Neural progenitor cell (in vitro differentiated cells): ENCODE results near the gene SERINC5. TPM values are rescaled to one million over a fixed set of nuclear protein-coding genes. Genes with fewer than 3 reads are reported as not detected.
A peak's percentile ranks its signal among the peaks of the same experiment; 100 is the strongest.

Source experiments
- DNase-seq: peaks from one replicate; pipeline ENCODE4 v3.0.0-alpha.2; 2016; ENCODE audit warnings: low spot score
- H2AFZ ChIP-seq: fragments of 200-600 bp; sonication (generic); replicated peaks from 2 replicates; pipeline ENCODE4 v1.6.1; 2016; ENCODE audit warnings: antibody characterized with exemption
- H3F3A ChIP-seq: fragments of 200-600 bp; sonication (generic); 2 replicates; pipeline ENCODE4 v1.6.1; 2016; ENCODE audit warnings: antibody characterized with exemption, low read depth
- H3K27ac ChIP-seq: fragments of 200-600 bp; sonication (generic); 2 replicates; pipeline ENCODE4 v1.5.1; 2016; ENCODE audit warnings: mild to moderate bottlenecking
- H3K27me3 ChIP-seq: fragments of 200-600 bp; sonication (generic); 2 replicates; pipeline ENCODE4 v1.6.1; 2016; ENCODE audit warnings: mild to moderate bottlenecking, moderate library complexity
- H3K36me3 ChIP-seq: fragments of 200-600 bp; sonication (generic); 2 replicates; pipeline ENCODE4 v1.5.1; 2016
- H3K4me1 ChIP-seq: fragments of 200-600 bp; sonication (generic); 2 replicates; pipeline ENCODE4 v1.6.1; 2016; ENCODE audit warnings: mixed run types
- H3K4me2 ChIP-seq: fragments of 200-600 bp; sonication (generic); 2 replicates; pipeline ENCODE4 v1.6.1; 2016
- H3K4me3 ChIP-seq: fragments of 200-600 bp; sonication (generic); 2 replicates; pipeline ENCODE4 v1.5.1; 2016
- H3K79me2 ChIP-seq: fragments of 200-600 bp; sonication (generic); 2 replicates; pipeline ENCODE4 v1.6.1; 2016; ENCODE audit warnings: low read depth
- H3K9ac ChIP-seq: fragments of 200-600 bp; sonication (generic); 2 replicates; pipeline ENCODE4 v1.6.1; 2016
- H3K9me3 ChIP-seq: fragments of 200-600 bp; sonication (generic); 2 replicates; pipeline ENCODE4 v1.5.1; 2016; ENCODE audit warnings: low read depth
- H4K20me1 ChIP-seq: fragments of 200-600 bp; sonication (generic); 2 replicates; pipeline ENCODE4 v1.6.1; 2016; ENCODE audit warnings: low read depth
- H3K27ac Mint-ChIP-seq: 3 replicates; pipeline ENCODE4 v1.8.0; 2021; ENCODE audit warnings: mixed read lengths
- H3K27me3 Mint-ChIP-seq: 2 replicates; pipeline ENCODE4 v1.8.0; 2022; ENCODE audit warnings: low read depth, mild to moderate bottlenecking, inconsistent platforms, moderate library complexity, mixed read lengths; ENCODE audit not compliant: insufficient read depth
- H3K36me3 Mint-ChIP-seq: 3 replicates; pipeline ENCODE4 v1.8.0; 2021; ENCODE audit warnings: mixed read lengths
- H3K4me1 Mint-ChIP-seq: 3 replicates; pipeline ENCODE4 v1.8.0; 2021; ENCODE audit warnings: mixed read lengths
- H3K4me3 Mint-ChIP-seq: 3 replicates; pipeline ENCODE4 v1.8.0; 2021; ENCODE audit warnings: mild to moderate bottlenecking, moderate library complexity, mixed read lengths
- H3K9me3 Mint-ChIP-seq: 3 replicates; pipeline ENCODE4 v1.8.0; 2020; ENCODE audit warnings: mixed read lengths
- CTCF ChIP-seq: fragments of 200-600 bp; sonication (generic); IDR thresholded peaks from 2 replicates; pipeline ENCODE4 v1.5.1; 2017; ENCODE audit warnings: antibody characterized with exemption, mild to moderate bottlenecking
- EZH2 ChIP-seq: fragments of 200-600 bp; sonication (generic); IDR thresholded peaks from 2 replicates; pipeline ENCODE4 v1.6.1; 2017; ENCODE audit warnings: antibody characterized with exemption, mild to moderate bottlenecking, moderate library complexity
- EZH2phosphoT487 ChIP-seq: fragments of 200-600 bp; sonication (generic); IDR thresholded peaks from 2 replicates; pipeline ENCODE4 v1.6.1; 2017; ENCODE audit warnings: antibody characterized with exemption
- total RNA-seq: library from RNA; depleted of rRNA; stranded (reverse); fragments of >200 nt; gene quantifications from 2 replicates; pipeline ENCODE4 v1.2.3, GENCODE V29; 2015; ENCODE audit warnings: low replicate concordance

SERINC5 gene
- total RNA-seq, 1 donor from 2014 or later = 126 TPM

GRCh38 chr5:80220245-80220897 is 35.5 kb downstream of the SERINC5 start:
- Histone ChIP-seq H3K4me1 (peaks cover 26% of the 10 kb centered on the region), H3K79me2 (peaks cover 95% of the 10 kb centered on the region), H4K20me1 (peaks cover 91% of the 10 kb centered on the region), H3K36me3 (no peaks in the 10 kb centered on the region), H3K27ac (peak overlapping the region; percentile 20), H3F3A (peaks cover 12% of the 10 kb centered on the region), H3K27me3 (no peaks in the 10 kb centered on the region), H3K9ac (no peak overlapping the region), H3K4me2 (no peak overlapping the region), H3K4me3 (no peak overlapping the region), H2AFZ (no peak overlapping the region), H3K9me3 (no peaks in the 10 kb centered on the region)
- no peak for DNase-seq
- no peak overlapping the region for H3K4me3 Mint-ChIP-seq
- H3K36me3 Mint-ChIP-seq = peaks cover 4% of the 10 kb centered on the region
- H3K27me3 Mint-ChIP-seq = peaks cover 5% of the 10 kb centered on the region
- no peaks in the 10 kb centered on the region for H3K9me3 Mint-ChIP-seq
- no peak for TF ChIP-seq CTCF
- TF ChIP-seq EZH2phosphoT487 = no peak
- no peak for TF ChIP-seq EZH2
- peaks cover 18% of the 10 kb centered on the region for H3K4me1 Mint-ChIP-seq
- H3K27ac Mint-ChIP-seq = no peak overlapping the region

GRCh38 chr5:80219391-80219790 is 36.5 kb downstream of the SERINC5 start:
- Mint-ChIP-seq H3K9me3 (no peaks in the 10 kb centered on the region), H3K27ac (no peak overlapping the region), H3K4me3 (no peak overlapping the region), H3K4me1 (peaks cover 17% of the 10 kb centered on the region), H3K27me3 (peaks cover 5% of the 10 kb centered on the region), H3K36me3 (no peaks in the 10 kb centered on the region)
- H3K4me2 ChIP-seq = no peak overlapping the region
- peaks cover 12% of the 10 kb centered on the region for H3F3A ChIP-seq
- H3K79me2 ChIP-seq = peaks cover 97% of the 10 kb centered on the region
- no peaks in the 10 kb centered on the region for H3K36me3 ChIP-seq
- peaks cover 90% of the 10 kb centered on the region for H4K20me1 ChIP-seq
- TF ChIP-seq CTCF = no peak
- TF ChIP-seq EZH2 = no peak
- no peak for TF ChIP-seq EZH2phosphoT487
- no peak overlapping the region for H3K9ac ChIP-seq
- DNase-seq = no peak
- H3K9me3 ChIP-seq = no peaks in the 10 kb centered on the region
- peaks cover 26% of the 10 kb centered on the region for H3K4me1 ChIP-seq
- no peak overlapping the region for H3K4me3 ChIP-seq
- no peaks in the 10 kb centered on the region for H3K27me3 ChIP-seq
- no peak overlapping the region for H2AFZ ChIP-seq
- H3K27ac ChIP-seq = peak overlapping the region; percentile 62

GRCh38 chr5:80217667-80218066 is 38.2 kb downstream of the SERINC5 start:
- TF ChIP-seq EZH2 = no peak
- no peak for TF ChIP-seq CTCF
- no peak for TF ChIP-seq EZH2phosphoT487
- no peak overlapping the region for H3K27ac Mint-ChIP-seq
- H3K27me3 ChIP-seq = no peaks in the 10 kb centered on the region
- H3K4me1 ChIP-seq = peaks cover 26% of the 10 kb centered on the region
- peaks cover 93% of the 10 kb centered on the region for H4K20me1 ChIP-seq
- peaks cover 12% of the 10 kb centered on the region for H3F3A ChIP-seq
- H3K79me2 ChIP-seq = peaks cover 97% of the 10 kb centered on the region
- no peaks in the 10 kb centered on the region for H3K9me3 Mint-ChIP-seq
- H3K9me3 ChIP-seq = no peaks in the 10 kb centered on the region
- H3K4me3 Mint-ChIP-seq = no peak overlapping the region
- peaks cover 17% of the 10 kb centered on the region for H3K4me1 Mint-ChIP-seq
- H3K9ac ChIP-seq = no peak overlapping the region
- no peak overlapping the region for H3K4me3 ChIP-seq
- H3K4me2 ChIP-seq = no peak overlapping the region
- H2AFZ ChIP-seq = no peak overlapping the region
- peaks cover 5% of the 10 kb centered on the region for H3K27me3 Mint-ChIP-seq
- no peaks in the 10 kb centered on the region for H3K36me3 Mint-ChIP-seq
- no peaks in the 10 kb centered on the region for H3K36me3 ChIP-seq
- H3K27ac ChIP-seq = peak overlapping the region; percentile 3
- DNase-seq = no peak
